Effector CD4-positive, alpha-beta T cell (primary cell): Measurements from ENCODE around the gene NFATC4.
A peak's percentile ranks its signal among the peaks of the same experiment; 100 is the strongest.
"Not testable (repeated sequence)": the region's sequence is repeated elsewhere in the genome, so short reads cannot be mapped to it uniquely, and the experiment has no call there.

Experiments used
- DNase-seq: peaks from one replicate; pipeline ENCODE4 v3.0.0-alpha.2; 2020

Gene NFATC4

DNA sequence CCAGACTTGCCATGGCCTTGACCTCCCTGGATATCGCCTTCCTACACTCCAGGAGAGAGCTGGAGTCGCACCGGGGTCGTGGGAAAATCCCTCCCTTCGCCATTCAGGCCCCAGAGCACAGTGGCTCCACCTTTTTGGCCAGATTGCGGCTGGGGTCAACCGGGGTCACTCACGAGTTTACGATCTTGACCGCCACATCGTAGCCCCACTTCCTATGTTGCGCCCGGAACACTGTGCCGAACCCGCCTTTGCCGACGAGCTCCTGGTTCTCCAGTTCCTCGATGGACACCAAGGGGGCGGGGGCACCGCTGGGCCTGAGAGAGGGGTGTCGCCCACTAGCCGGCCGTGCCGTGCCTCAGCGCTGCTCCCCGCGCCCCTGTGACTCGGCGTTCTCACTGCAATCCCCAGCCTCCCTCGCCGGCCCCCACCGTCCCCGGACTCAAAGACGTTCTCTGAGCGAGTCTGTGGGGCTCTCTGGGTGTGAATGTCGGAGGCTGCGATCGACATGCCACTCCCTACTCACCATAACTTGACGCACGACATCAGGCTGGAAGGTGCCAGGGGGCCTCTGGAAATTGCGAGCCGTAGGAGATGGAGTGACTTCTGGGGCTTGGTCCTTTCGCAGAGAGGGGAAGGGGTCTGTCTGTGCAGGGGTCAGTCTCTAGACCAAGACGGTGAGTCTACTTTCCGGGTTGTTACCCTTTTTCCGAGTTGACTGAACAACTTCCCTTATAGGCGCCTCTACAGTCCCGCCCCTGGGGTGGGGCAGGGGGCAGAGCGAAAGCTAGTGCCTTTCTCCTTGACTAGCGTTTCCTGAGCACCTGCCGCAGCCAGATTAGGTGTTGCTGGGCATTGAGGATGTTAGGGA is 28.5 kb upstream of the NFATC4 start, which contains the start of gene RIPK3:
RIPK3 (minus strand) TSS at position 708 of the 868 bp plus-strand sequence; CDS start at position 543, 165 bp downstream.
- peak; percentile 61 for DNase-seq

DNA sequence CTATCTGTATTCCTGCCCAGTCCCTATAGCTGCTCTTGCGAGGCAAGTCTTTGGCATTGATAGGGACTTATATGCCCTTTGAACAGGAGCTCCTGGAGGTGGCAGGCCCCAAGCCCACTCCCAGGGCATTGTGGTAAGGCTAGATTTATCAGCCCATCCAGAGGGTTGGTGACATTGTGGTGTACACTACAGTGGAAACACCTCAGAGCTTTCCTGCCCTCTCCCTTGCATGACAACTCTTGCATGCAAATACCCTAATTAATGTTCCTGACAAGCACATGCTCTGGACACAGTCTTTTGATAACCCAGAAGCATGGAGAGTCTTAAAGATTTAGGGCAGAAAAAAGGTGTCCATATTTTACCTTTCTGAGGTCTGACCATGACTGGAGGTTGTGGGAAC is 27.4 kb upstream of the NFATC4 start:
- no peak for DNase-seq

DNA sequence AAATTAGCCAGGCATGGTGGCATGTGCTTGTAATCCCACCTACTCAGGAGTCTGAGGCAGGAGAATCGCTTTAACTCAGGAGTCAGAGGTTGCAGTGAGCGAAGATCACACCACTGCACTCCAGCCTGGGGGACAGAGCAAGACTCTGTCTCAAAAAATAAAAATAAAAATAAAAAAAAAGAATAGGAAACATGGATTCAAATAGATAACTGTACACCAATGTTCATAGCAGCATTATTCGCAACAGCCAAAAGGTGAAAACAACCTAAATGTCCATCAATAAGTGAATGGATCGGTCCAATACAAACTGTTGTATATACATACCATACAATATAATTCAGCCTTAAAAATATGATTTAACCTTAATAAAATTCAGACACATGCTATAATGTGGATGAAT is 25.1 kb upstream of the NFATC4 start:
- DNase-seq = no peak

DNA sequence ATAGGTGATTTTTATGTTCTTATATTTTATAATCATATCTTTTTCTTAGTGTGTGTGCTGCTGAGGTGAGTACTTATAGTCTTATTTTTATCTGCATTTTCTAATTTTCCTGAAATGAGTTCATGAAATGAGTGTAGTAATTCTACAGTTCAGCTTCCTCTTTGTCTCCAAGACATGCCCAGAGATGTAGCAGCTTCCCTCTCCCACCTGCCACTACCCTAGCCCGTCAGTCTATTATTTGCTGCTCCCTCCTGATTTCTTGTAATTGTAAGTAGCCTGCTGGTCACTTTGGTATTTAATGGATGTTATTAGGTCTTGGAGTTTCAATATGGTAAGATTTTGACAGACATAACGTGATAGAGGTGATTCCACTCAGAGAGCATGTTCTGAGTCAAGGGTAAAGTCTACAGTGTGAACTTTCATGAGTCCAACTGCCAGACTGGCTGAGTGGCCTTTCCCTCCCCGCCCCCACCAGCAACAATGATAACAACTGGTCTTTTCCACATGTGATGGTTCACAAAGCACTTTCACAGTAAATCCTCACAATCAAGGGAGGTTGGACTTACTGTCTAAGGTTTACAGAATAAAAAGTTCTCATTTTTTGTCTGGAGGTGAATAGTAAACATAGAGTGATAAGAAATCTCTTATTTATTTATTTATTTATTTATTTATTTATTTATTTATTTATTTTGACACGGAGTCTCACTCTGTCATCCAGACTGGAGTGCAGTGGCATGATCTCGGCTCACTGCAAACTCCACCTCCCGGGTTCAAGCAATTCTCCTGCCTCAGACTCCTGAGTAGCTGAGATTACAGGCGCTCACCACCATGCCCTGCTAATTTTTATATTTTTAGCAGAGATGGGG is 24.0 kb upstream of the NFATC4 start:
- DNase-seq = no peak

DNA sequence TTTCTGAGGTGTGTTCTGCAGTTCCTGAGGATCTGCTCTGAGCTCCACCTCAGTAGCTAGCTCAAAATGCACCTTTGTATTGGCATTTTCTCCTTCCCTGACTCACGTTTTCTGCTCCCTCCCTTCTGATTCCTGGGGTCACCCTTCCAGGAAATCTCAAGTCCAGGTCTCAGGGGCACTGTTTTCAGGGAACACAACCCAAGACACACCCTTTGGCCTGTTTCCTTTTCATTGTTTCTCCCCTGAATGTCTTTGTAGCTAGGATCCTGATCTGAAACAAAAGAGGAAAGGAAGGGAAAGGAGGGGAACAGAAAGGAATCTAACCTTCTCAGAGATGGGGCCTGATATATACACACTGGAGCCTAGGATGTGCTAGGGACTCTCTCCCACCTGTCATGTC is 20.9 kb upstream of the NFATC4 start:
- DNase-seq = no peak

DNA sequence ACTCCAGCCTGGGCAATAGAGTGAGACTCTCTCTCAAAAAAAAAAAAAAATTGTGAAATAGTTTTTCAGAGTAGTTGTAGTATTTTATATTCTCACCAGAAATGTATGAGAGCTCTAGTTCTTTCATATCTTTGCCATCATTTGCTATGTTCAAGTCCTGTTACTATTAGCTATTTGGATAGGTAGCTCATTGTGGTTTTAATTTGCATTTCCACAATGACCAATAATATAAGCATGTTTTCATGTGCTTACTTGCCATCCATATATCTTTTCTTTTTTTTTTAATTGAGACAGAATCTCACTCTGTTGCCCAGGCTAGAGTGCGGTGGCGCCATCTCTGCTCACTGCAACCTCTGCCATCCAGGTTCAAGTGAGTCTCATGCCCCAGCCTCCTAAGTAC is 19.8 kb upstream of the NFATC4 start:
- DNase-seq = no peak

DNA sequence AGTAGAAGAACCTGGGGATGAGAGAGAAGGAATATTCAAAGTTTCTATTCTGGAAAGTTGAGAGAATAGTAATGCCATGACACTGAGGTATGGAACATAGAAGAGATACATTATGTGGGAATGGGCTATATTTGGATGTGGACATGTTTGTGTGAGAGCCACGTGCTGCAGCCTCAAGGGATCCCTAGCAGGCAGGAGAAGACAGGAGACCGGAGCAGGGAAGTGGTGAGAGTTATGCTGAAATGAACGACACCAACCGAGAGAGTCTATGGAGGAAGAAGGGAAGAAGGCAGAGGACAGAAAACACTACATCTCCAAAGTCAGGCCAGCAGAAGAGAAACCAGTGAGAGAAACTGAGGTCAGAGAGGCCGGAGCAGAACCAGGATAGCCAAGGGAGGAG is 18.2 kb upstream of the NFATC4 start:
- no peak for DNase-seq

DNA sequence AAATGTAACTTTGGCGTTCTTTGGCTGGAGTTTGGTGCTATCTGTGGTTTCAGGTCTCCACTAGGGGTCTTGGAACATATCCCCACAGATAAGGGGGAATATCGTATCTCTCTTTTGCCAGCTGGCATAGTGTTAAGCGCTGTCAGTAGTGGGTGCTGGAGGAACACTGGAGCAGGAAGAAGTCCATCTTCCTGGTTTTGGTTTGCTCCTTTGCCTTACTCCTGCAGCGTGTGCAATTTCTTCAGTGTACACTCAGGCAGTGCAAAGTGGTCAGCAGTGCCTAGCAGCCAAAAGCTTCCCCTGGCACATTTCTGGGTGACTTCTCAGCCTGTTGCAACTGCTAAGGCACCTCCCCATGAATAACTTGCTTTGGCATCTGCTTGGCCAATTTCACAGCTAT is 16.5 kb upstream of the NFATC4 start:
- DNase-seq = no peak

DNA sequence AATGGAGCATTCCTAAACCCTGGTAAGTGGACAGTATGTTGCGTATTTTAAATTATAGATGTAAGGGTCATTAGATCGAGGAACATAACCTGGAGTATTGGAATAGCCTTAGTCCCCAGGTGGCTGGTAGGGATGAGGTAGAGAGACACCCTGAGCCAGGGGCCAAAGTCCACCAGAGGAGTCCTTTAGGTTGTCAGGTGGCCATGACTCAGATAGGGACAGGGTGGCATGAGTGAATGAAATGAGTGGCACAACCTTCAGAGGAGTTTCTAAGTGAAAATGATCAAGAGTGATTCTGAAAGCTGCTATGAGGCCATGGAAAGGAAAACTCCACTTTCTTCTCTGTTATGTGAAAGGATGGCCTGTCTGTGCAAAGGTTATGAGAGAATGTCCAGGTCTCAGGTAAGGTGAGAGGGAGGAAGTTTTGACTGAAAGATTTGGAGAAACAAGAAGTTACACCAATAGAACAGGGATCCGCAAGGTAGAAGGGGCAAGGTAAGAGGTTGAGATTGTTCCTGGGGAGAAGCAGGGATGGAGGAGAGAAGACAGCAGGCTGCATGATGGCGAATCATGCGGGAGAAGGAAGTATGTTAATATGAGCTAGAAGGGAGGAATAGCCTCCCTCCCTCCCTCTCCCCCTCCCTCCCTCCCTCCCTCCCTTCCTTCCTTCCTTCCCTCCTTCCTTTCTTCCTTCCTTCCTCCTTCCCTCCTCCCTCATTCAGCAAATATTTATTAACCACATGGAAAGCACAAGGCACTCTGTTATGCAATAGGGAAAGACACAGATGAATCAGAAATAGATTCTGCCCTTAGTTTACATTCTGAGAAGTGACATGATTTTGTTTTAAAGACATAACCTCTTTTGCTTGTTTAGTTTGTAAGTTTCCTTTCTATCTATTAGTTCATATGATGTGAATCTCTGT is 14.2 kb upstream of the NFATC4 start:
- DNase-seq = no peak

DNA sequence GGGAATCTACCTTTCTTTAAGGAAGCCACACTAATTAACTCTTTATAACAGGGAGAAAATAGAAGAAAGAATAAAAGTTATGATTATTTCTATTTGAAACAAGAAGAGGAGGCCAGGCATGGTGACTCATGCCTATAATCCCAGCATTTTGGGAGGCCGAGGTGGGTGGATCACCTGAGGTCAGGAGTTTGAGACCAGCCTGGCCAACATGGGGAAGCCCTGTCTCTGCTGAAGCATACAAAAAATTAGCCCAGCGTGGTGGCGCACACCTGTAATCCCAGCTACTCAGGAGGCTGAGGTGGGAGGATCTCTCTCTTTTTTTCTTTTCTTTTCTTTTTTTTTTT is 13.5 kb upstream of the NFATC4 start:
- not testable (repeated sequence) for DNase-seq

DNA sequence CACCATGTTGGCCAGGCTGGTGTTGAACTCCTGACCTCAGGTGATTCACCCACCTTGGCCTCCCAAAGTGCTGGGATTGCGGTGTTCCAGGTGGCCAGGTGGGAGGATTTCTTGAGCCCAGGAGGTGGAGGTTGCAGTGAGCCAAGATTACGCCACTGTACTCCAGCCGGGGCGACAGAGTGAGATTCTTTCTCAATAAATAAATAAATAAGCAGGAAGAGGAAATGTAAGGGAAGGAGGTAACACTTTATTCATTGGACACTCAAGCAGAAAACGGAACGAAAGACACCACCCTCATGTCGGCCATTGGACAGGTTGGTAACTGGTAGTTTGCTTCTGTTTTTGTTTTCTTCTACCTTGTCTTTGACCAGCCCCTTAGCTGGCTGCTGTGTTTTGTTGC is 13.0 kb upstream of the NFATC4 start:
- DNase-seq = no peak

DNA sequence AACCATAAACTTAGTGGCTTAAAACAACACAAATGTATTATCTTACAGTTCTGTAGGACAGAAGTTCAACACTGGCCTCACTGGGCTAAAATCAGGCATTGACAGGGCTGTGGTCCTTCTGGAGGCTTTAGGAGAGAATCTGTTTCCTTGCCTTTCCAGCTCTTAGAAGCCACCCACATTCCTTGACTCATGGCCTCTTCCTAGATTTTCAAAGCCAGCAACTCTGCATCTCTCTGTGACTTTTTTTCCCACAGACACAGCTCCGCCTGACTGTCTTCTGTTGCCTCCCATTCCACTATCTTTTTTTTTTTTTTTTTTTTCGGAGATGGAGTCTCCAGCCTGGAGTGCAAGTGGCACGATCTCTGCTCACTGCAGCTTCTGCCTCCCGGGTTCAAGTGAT is 11.8 kb upstream of the NFATC4 start:
- DNase-seq = no peak

DNA sequence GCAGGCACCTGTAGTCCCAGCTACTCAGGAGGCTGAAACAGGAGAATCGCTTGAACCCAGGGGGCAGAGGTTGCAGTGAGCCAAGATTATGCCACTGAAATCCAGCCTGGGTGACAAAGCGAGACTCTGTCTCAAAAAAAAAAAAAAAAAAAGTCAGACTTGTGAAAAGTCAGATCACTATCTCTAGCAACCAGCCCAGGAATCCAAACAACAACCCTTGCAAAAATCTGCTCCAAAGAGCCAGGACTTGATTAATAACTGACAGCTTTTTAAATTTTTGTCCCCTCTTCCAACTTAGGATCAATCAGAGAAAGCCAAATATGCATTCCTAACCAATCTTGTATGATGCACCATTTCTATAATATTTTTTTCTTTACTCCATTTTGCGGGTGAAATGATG is 7.7 kb upstream of the NFATC4 start:
- DNase-seq = no peak

DNA sequence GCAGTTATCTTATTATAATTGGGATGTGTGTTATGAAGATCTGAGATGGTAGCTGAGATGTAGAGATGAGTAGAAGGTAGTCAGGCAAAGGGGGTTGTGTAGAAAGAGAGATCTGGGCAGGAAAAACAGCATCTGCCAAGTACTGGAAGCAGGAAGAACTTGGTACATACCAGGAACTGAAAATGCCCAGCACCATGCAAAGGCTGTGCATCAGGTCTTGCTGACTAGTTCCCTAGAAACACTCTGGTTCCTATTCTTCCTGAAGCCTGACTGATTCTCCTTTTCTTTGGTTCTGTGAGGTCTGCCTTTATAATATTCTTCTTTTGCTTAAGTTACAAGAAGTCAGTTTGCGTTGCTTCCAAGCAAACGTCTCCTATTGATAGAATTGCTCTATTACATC is 6.7 kb upstream of the NFATC4 start:
- DNase-seq = no peak

DNA sequence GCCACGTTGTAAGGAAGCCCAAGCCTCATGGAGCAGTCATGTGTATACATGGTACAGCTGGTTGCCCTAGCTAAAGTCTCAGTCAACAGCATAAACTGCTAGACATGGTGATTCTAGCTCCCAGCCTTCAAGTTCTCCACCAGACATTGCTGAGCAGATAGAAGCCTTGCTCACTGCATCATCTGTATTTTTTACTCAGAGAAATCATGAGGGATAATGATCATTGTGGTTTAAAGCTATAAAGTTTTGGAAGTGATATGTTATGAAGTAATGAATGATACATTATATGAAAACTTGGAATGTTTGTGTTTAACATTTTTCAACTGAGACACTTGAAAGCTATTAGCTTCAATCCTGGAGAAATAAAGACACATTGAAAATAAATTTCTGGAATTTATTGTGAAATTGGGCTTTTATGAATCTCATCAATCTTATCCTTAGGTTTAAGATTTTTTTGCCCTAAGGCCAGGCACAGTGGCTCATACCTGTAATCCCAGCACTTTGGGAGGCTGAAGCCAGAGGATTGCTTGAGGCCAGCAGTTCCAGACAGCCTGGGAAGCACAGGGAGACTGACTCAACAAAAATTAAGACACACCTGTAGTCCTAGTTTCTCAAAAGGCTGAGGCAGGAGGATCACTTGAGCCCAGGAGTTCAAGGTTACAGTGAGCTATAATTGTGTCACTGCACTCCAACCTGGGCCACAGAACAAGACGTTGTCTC is 5.6 kb upstream of the NFATC4 start:
- no peak for DNase-seq

DNA sequence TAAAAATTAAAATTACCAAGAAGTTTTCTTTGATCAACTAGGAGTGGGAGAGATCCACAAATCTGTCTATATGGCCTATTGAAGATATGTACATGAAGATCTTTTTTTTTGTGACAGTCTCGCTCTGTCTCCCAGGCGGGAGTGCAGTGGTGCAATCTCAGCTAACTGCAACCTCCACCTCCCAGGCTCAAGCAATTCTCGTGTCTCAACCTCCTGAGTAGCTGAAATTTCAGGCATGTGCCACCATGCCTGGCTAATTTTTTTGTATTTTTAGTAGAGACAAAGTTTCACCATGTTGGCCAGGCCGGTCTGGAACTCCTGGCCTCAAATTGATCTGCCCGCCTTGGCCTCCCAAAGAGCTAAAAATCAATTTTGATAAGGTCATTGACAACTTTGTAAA is 4.6 kb upstream of the NFATC4 start:
- no peak for DNase-seq

DNA sequence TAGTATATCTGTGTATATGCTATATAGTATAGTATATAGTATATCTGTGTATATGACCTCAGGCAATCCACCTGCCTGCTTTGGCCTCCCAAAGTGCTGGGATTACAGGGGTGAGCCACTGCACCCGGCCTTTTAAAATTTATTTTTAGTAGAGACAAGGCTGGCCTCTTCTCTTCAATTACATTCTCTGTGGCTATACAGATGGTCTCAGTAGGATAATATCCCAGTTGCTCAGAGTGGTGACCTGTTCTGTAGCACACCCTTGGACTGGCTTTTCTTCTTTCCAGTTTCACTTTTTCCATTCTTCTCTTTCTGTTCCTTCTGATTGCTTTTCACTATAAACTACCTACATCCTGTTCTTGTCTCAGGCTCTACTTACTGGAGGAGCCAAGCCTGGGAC is 3.1 kb upstream of the NFATC4 start:
- no peak for DNase-seq

DNA sequence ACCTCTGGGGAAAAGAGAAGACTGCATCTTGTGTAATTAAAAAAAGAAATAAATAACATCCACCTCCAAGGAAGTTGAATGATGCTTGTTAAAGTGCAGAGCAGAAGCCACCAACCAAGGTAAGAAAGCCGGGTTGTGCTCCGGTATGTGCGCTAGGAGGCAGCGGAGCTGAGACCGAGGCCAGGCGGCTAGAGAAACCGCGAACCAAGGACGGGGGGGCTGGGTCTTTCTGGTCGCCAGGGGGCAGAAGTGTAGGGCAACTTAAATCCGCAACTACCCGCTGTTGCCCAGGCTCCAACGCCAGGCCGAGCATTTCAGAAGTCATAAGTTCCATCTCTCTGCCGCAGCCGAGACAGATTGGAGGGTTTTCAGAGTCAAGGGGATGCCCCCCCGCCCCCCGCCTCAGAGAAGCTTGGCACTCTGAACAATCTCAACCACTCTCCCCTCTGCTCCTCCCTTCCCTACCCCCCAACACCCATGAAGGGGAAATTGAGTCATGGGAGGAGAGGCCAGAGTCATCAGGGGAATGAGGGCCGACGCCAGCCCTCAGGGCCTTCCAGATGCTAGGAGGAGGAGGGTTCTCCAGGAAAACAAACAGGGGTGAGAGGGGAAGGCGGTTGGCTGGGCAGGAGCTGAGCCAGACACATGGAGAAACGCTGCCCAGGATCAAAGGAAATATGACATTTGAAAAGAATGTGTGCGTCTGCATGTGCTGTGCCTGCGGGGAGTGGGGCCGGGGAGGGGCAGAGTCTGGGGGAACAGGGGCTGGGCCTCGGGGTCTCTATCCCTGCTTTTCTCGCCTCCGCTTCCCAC is 2.2 kb upstream of the NFATC4 start:
- peak; percentile 25 for DNase-seq

DNA sequence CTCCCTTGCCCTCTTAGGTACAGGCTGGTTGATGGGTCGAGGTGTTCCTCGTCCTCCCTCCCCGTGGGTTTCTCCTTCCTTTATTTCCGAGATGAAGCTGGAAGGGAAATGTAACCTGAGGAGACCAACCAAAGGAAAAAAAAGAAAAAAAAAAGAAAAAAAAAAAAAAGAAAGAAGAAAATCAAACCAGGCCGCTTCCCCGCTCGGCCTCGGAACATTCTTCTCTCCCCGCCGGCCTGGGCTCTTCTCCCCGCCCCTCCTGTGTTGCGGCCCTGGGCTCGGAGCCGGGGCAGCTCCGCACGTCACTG is 1.6 kb upstream of the NFATC4 start:
- DNase-seq = no peak

DNA sequence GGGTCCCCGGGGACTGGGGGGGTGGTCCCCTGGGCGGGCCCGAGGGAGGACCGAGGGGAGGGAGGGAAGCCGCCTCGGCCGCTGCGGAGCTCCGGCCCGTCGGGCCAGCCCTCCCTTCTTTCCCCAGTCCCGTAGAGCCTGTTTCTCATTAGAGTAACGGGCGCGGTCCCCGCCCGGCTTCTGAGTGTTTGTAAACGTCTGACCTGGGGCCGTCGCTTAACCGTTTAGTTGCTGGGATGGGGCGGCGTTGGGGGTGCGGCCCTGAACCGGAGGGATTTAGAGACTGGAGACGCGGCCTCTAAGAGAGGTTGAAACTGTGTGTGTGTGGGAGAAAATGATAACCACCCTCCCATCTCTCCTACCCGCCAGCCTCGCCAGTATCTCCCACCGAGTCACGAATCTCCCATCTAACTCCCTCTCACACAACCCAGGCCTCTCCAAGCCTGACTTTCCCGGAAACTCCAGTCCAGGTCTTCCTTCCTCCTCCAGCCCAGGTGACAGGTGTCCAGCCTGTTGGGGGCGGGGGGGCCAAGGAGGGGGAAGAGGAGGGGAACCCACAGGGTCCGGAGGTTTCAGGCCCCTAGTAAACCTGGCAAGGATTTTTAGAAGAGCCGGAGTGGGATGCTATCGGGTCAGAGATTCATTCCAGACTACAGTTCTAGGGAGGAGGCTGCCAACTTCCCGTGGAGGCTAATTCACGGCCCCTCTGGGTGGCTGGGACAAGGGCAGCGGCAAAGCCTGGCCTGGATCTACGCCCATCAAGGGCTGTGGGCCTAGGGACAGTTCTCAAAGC is 1.1 kb upstream of the NFATC4 start:
- DNase-seq = no peak

DNA sequence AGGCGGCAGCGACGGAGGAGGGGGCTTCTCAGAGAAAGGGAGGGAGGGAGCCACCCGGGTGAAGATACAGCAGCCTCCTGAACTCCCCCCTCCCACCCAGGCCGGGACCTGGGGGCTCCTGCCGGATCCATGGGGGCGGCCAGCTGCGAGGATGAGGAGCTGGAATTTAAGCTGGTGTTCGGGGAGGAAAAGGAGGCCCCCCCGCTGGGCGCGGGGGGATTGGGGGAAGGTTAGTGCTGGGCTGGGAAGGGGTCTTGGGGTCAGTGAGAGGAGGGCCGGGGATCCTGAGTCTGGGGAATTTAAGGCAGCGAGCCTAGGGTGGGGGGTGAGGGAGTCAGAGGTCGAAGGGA is 203 bp downstream of the NFATC4 start:
- DNase-seq = no peak
